Retina (tissue), 1 donor: ENCODE data around the gene CNIH2.
A peak's percentile ranks its signal among the peaks of the same experiment; 100 is the strongest.
"Not testable (repeated sequence)": the region's sequence is repeated elsewhere in the genome, so short reads cannot be mapped to it uniquely, and the experiment has no call there.

Experiments
- DNase-seq: peaks from one replicate; pipeline ENCODE4 v3.0.0-alpha.2; 2016

The CNIH2 gene

DNA sequence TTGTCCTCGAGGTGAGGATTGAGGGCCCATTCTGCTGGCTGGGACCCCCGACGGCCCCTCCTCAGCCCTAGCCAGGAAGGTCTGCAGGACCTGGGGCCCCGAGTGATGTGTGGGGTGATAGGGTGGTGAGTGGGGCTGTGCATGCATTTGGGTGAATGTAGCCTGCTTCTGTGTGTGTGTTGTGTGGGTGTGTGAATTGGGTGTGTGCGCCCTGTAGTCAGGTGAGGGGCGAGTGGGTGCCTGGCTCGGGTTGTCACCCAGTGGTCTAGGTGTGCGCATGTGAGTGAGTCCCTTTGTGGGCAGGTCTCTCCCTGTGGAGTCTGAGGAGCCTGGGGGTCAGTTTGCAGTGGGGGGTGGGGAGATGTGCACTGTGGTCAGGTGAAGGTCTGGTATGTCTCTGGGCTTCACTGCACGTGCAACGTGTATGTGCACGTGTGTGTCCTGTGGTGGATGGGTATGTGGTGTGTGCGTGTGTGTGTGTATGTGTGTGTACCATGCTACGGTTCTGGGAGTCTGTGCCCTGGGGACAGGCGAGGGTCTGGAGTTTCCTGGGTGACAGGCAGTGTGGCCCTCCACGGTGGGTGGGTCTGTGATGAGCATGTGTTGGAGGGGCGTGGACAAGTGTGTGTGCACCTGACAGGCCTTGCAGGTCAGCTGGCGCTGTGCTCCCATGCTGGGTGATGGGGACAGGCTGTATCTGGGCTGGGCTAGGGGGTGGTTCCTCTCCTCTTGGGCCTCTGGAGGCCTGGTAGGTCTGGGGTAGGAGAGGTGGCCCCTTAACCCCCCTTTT lies 14.8 kb downstream of the CNIH2 start:
- peak; percentile 42 for DNase-seq

DNA sequence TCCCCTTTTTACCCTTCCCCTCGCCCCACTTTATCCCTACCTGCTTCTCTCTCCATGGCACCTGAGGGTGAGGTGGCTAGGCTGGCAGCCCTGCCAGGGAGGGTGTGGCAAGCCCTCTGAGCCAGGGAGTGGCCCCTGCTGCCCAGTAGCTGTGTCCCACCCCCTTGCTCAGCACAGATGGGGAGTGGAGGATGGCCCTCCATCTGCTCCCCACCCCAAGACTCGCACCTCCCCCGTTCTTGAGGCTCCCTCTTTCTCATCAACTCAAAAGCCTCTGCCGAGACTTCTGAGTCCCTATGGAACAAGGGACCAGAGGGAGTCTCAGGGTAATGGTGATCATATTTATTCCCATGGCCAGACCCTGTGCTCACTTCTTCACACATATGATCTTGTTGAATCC lies 15.4 kb downstream of the CNIH2 start:
- no peak for DNase-seq

DNA sequence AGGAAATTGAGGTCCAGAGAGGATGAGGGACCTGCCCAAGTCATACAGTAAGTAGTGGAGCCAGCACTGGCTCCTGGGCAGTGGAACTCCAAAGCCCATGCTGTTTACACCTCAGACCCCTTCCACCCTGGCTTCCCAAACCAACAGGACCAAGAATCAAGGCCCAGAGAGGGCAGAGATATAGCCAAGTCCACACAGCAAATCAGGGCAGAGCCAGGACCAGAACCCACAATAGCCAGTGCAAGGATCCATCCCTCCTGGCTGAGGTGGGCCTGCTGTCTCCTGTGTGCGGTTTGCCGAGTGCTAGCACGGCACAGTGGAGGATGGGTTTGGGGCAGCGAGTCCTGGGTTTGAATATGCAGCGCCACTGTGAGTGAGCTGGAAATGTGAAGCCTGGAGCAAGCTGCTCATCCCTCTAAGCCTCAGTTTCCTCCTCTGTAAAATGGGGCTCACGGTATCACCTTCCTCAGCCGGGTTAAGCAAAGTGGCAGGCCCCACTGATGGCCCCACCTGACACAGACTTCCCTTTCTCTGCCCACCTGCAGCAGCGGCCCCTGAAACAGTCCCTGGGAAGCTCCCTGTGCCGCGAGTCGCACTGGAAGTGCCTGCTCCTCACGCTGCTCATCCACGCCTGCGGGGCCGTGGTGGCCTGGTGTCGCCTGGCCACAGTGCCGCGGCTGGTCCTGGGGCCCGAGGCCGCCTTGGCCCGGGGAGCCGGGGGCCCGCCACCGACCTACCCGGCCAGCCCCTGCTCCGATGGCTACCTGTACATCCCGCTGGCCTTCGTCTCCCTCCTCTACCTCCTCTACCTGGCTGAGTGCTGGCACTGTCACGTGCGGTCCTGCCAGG lies 16.0 kb downstream of the CNIH2 start:
- no peak for DNase-seq

DNA sequence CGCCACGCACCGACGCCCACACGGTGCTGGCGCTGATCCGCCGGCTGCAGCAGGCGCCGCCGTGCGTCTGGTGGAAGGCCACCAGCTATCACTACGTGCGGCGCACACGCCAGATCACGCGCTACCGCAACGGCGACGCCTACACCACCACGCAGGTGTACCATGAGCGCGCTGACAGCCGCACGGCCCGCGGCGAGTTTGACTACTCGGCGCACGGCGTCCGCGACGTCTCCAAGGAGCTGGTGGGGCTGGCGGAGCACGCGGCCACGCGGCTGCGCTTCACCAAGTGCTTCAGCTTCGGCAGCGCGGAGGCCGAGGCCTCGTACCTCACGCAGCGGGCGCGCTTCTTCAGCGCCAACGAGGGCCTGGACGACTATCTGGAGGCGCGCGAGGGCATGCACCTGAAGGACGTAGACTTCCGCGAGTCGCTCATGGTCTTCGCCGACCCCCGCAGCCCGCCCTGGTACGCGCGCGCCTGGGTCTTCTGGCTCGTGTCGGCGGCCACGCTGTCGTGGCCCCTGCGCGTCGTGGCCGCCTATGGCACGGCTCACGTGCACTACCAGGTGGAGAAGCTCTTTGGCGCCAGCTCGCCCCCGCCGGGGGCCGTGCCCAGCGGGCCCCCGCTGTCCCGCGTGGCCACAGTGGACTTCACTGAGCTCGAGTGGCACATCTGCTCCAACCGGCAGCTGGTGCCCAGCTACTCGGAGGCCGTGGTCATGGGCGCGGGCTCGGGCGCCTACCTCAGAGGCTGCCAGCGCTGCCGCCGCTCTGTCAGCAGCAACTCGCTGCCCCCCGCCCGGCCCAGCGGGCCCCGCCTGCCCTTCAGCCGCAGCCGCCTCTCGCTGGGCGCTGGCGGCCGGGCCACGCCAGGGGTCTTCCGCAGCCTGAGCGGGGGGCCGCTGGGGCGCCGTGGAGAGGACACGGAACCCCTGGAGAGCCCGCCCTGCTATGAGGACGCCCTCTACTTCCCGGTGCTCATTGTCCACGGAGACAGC lies 16.9 kb downstream of the CNIH2 start:
- DNase-seq = no peak

DNA sequence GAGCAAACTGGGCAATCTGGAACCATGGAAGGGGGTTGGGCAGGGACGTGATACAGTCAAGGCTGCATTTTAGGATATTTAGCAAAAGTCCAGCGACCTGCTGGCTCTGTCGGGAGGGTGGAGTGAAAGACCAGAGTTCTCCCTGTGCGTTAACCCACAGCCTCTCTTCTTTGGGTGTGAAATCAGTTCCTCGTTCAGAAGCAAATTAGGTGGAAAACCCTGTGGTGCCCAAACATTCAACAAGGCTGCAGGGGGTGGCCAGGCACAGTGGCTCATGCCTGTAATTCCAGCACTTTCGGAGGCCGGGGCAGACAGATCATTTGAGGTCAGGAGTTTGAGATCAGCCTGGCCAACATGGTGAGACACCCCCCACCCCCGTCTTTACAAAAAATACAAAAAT lies 19.6 kb downstream of the CNIH2 start:
- DNase-seq = no peak

DNA sequence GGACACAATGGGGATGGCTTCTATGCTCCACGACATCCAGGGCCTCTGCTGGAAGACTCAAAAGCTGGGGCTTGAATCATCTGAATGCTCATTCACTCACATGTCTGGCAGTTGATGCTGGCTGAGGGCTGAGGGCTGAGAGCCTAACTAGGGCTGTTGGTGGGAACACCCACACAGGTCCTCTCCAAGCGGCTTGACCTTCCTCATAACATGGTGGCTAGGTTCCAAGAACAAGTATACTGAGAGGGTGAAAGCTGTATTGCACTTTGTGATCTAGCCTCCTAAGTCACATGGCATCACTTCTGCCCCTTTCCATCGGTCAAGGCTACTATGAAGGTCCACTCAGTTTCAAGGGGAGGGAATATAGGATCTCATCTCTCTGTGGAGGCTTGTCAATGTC lies 21.2 kb downstream of the CNIH2 start:
- DNase-seq = no peak

DNA sequence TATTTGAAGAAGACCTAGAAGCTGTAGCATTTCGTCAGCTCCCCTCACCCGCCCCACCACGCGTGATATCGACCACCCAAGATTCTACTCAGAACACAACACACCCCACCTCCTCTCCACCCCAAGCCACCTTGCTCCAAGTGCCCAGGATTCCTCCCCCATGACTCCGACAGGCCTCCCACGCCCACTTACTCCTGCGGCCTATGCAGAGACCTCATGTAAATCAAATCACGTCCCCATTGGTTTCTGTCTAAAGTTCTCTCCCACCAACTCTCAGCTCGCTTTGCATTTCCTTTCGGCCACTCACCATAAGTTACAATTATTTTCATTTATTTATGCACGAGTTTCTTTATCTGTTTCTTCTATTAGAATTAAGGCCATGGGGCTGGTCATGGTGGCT lies 24.7 kb downstream of the CNIH2 start:
- no peak for DNase-seq

DNA sequence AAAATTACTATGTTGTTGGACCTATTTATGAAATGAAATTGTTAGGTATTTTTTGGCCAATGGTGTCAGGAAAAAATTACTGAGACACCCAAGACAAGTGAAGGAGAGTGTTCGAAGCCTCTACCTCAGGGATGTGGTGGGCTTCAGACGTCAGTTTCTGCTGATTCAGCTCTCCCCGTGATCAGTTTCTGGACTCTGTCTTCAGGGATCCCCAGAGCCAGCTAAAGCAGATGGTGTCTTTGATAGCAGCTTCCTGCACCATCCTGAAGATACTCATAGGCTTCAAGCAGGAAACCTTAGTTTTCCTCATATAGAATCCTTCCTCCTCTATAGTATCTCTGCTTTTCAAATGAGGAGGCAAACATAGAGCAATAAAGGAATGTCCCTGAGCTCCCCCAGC lies 31.5 kb downstream of the CNIH2 start:
- no peak for DNase-seq

- DNase-seq = no peak
Measured at GRCh38 chr11:66310324-66310723, 32.3 kb downstream of the CNIH2 start.

DNA sequence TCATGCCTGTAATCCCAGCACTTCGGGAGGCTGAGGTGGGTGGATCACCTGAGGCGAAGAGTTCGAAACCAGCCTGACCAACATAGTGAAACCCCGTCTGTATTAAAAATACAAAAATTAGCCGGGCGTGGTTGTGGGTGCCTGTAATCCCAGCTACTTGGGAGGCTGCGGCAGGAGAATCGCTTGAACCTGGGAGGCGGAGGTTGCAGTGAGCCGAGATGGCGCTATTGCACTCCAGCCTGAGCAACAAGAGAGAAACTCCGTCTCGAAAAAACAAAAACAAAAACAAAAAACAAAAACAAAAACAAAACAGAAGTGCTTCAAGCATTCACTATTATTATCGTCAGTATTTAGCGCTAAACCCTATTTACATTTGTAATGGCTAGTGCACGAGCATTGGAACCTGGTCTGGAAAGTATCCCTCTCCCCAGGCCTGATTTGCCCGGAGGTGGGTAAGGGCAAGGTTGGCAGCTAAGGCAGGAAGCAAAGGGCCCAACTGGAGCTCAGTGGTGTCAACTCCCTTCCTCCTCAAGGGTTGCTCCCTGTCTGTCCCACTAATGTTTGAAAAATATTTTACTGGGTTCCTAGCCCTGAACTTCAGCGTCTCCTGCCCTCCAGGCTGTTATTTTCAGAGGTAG lies 32.9 kb downstream of the CNIH2 start:
- DNase-seq = not testable (repeated sequence)

GRCh38 chr11:66311470-66311964 lies 33.5 kb downstream of the CNIH2 start:
- DNase-seq = no peak

DNA sequence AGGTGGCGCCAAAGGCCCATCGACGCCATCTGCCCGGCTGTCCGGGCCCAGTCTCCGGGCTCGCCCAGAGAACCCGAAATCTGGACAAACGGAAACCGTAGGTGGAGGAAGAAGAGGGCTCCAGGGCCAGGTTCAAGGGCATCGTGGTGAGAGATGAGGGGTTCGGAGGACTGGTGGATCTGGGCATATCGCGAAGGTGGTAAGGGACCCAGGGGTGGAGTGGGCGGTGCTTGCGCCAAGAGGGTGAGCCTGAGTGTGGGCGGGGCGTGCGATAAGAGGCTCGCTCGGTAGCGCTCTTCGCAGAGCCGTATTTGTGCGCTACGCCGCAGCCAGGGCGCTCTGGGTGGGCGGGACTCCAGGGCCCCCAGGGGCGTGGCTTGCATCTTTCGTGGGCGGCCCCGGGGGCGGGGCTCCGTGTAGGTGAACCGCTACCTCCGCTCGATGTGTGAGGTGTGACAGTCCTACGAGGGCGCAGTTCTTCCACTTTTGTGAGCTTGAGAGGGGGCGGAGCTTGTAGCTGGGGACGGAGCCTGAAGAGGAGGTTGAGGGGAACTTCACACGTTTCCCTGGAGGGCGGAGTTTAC lies 34.1 kb downstream of the CNIH2 start:
- peak; percentile 98 for DNase-seq

- peak; percentile 92 for DNase-seq
Measured at GRCh38 chr11:66312549-66313320, 34.8 kb downstream of the CNIH2 start.

GRCh38 chr11:66313321-66314185 lies 35.6 kb downstream of the CNIH2 start:
- peak; percentile 91 for DNase-seq

DNA sequence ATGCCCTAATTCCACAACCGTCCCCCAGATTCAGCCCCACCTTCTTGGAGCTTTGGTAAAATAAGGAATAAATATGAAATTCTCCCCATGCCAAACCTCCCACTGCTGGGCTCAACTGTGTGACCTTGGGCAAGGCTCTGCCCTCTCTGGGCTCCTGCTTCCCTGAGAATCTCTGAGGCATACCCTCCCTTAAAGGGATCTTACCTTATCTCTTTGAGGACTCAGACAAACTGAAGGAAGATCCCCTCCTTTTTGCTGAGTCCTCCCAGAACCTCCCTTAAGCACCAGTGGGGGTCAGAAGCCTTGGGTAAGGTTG lies 36.2 kb downstream of the CNIH2 start:
- no peak for DNase-seq

- DNase-seq = no peak
Measured at GRCh38 chr11:66314561-66315497, 36.9 kb downstream of the CNIH2 start.

- no peak for DNase-seq
Measured at GRCh38 chr11:66315498-66315885, 37.5 kb downstream of the CNIH2 start.

DNA sequence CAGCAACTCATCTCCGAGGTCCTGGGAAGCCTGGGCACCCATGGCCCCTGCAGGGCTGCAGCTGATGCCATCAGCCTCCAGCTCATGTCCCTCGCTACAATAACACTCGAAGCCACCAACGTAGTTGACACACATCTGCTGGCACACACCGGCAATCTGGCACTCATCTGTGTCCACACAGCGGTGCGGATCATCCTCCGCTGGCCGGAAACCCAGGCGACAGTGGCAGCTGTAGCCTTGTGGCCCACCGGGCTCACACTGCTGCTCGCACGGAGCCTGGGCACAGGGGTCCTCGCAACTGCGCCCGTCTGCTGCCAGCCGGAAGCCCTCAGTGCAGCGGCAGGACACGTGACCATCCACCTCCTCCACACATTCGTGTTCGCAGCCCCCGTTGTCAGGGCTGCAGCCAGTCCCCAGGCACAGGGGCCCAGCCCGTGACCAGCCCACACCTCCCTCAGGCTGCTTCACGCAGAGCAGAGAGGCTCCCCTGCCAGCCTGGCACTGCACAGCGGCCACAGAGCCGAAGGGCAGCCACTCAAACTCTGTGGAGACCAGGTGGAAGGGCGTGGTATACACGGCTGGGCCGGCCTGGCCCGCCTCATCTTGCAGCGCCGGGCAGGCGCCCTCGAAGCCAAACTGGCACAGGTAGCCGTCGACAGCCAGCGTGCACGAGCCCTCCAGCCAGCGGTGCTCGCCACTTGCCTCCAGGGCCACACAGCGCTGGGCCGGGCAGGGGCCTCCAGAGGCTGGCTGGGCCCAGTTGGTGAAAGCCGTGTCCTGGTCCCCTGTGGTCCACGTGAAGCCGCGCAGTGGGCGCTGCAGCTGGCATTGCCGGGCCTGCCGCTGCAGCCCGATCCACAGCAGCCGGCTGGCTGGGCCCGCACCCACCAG lies 38.2 kb downstream of the CNIH2 start:
- peak; percentile 57 for DNase-seq
